Left renal cortex interstitium (tissue), 4 donors: Measurements from ENCODE around the gene ZNF367. TPM values are rescaled to one million over a fixed set of nuclear protein-coding genes. Genes with fewer than 3 reads are reported as not detected.
A peak's percentile ranks its signal among the peaks of the same experiment; 100 is the strongest.
"Not testable (repeated sequence)": the region's sequence is repeated elsewhere in the genome, so short reads cannot be mapped to it uniquely, and the experiment has no call there.

Experiments
- DNase-seq, 4 donors: peaks; one replicate each; pipeline ENCODE4 v3.0.0-alpha.2; 2013; ENCODE audit warnings: low read depth in 4 of 4, low spot score in 2 of 4, missing footprints in 1 of 4
- polyA plus RNA-seq, 4 donors: library from polyadenylated mRNA; unstranded; fragments of 120-200 nt; gene quantifications; one replicate each; pipeline ENCODE4 v1.2.1, GENCODE V29; 2013; ENCODE audit not compliant: insufficient read length in 4 of 4

Gene ZNF367
- polyA plus RNA-seq, 4 donors, result 9.0 to 11.8 (median 9.6) TPM

GRCh38 chr9:96375507-96375906, 42.7 kb downstream of the ZNF367 start:
- not testable (repeated sequence) for DNase-seq

GRCh38 chr9:96367943-96368342, 50.2 kb downstream of the ZNF367 start:
- DNase-seq, result no peak

- DNase-seq, result no peak
Measured at GRCh38 chr9:96363175-96363967, 54.8 kb downstream of the ZNF367 start.

- DNase-seq, result not testable (repeated sequence)
Measured at GRCh38 chr9:96362119-96362518, 56.1 kb downstream of the ZNF367 start.

GRCh38 chr9:96361668-96362067, 56.5 kb downstream of the ZNF367 start:
- no peak for DNase-seq

GRCh38 chr9:96360976-96361375, 57.2 kb downstream of the ZNF367 start:
- no peak for DNase-seq

GRCh38 chr9:96360523-96360922, 57.6 kb downstream of the ZNF367 start:
- not testable (repeated sequence) for DNase-seq

GRCh38 chr9:96350866-96351265, 67.3 kb downstream of the ZNF367 start:
- DNase-seq, result no peak

GRCh38 chr9:96348261-96348660, 69.9 kb downstream of the ZNF367 start:
- DNase-seq, result no peak

GRCh38 chr9:96345551-96345950, 72.6 kb downstream of the ZNF367 start:
- no peak for DNase-seq

- no peak for DNase-seq
Measured at GRCh38 chr9:96344458-96345180, 73.6 kb downstream of the ZNF367 start.

- no peak for DNase-seq
Measured at GRCh38 chr9:96343515-96344360, 74.4 kb downstream of the ZNF367 start.

- peak in 2 of 4 donors; percentile 21 to 37 for DNase-seq
Measured at GRCh38 chr9:96342571-96343245, 75.5 kb downstream of the ZNF367 start.

GRCh38 chr9:96340707-96341106, 77.5 kb downstream of the ZNF367 start:
- DNase-seq, result no peak

GRCh38 chr9:96338299-96338698, 79.9 kb downstream of the ZNF367 start:
- no peak for DNase-seq

Other genes starting within 250 kb of the ZNF367 start
- 1 to 10 TPM in 2 of 4 donors, under 1 TPM in 2; 0.45 to 1.5 (median 0.91) TPM for gene HSD17B3, start 116.2 kb downstream of the ZNF367 start, polyA plus RNA-seq
- gene SLC35D2, start 34.7 kb downstream of the ZNF367 start, polyA plus RNA-seq, result 10 to 100 TPM; 34.6 to 38.7 (median 37.6) TPM
- gene HABP4, start 31.8 kb upstream of the ZNF367 start, polyA plus RNA-seq, result 10 to 100 TPM; 20.0 to 22.0 (median 21.2) TPM
- gene CDC14B, start 201.5 kb upstream of the ZNF367 start, polyA plus RNA-seq, result 10 to 100 TPM; 23.6 to 32.9 (median 27.2) TPM
- 1 to 10 TPM; 5.2 to 6.1 (median 5.7) TPM for gene PRXL2C, start 236.9 kb upstream of the ZNF367 start, polyA plus RNA-seq